Measurements from ENCODE around the gene LSM2. TPM values are rescaled to one million over a fixed set of nuclear protein-coding genes. Genes with fewer than 3 reads are reported as not detected.

LSM2 gene
- total RNA-seq, 2 experiments from 2014 or later: 117 to 120 TPM

GRCh38 chr6:31782126-31782855 lies 24.5 kb downstream of the LSM2 start:
- Mint-ChIP-seq H3K4me1 (ENCODE audit: low read depth) (peaks cover 7% of the 10 kb centered on the region), H3K27me3 (no peaks in the 10 kb centered on the region), H3K27ac (no peak overlapping the region), H3K4me3 (no peak overlapping the region), H3K9me3 (no peaks in the 10 kb centered on the region), H3K36me3 (ENCODE audit: low read depth) (peaks cover 50% of the 10 kb centered on the region)
- no peak for TF ChIP-seq CTCF (IDR thresholded peaks at IDR 0.05)
- DNase-seq (no peak), ATAC-seq (no peak)
- ChIA-PET POLR2A (no interaction called here), CTCF (interaction anchor here (3.2 to 5.5 kb wide), 2 partner anchors 8 to 13 kb away, joined by 11 to 34 read pairs; partner anchors contain the start of gene VARS1)
- intact Hi-C loops (cut with micrococcal nuclease): no loop called here

GRCh38 chr6:31781244-31782125 lies 25.3 kb downstream of the LSM2 start:
- Mint-ChIP-seq H3K36me3 (ENCODE audit: low read depth) (peaks cover 48% of the 10 kb centered on the region), H3K4me1 (ENCODE audit: low read depth) (peaks cover 15% of the 10 kb centered on the region), H3K4me3 (no peak overlapping the region), H3K9me3 (no peaks in the 10 kb centered on the region), H3K27ac (no peak overlapping the region), H3K27me3 (no peaks in the 10 kb centered on the region)
- POLR2A ChIA-PET: interaction anchor here (0.6 to 1.3 kb wide), 5 partner anchors 13 to 59 kb away, joined by 3 to 7 read pairs (median 3); no protein-coding TSS in a partner anchor
- CTCF ChIA-PET: interaction anchor here (4.2 to 5.5 kb wide), 2 partner anchors 9 to 12 kb away, joined by 26 to 34 read pairs; no protein-coding TSS in a partner anchor
- no peak for TF ChIP-seq CTCF (IDR thresholded peaks at IDR 0.05)
- no peak for ATAC-seq
- no peak for DNase-seq
- intact Hi-C loops (cut with micrococcal nuclease): no loop called here

DNA sequence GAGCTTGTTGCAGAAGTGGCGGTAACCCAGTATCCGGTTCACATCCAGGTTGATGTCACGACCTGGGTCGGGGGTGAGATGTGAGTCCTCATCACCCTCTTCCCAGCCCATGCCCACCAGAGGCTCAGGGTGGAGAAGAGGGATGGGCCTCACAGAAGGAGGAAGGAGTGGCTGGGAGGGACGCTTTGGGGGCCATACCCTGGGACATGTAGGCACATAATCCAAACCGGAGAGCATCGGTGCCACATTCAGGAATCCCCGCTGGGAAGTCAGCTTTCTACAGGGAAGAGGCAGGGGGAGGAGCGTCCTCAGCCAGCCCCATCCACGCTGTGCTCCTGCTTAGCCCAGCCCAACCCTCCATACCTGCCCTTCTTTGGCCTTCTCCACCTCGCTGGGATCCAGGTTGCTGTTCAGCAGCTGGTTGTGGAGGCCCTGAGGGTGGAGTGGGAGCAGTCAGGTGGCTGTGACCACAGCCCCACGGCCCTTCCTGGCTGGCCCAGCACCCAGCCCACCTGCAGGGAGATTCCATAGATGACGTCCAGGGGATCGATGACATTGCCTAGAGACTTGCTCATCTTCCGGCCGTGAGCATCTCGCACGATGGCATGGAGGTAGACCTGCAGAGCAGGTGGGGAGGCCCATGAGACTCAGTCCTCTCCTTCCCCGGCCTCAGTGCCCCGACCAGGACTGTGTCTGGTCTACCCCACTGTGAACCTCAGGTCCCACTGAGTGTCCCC lies 26.1 kb downstream of the LSM2 start:
- POLR2A ChIA-PET: interaction anchor here (0.6 to 1.3 kb wide), 6 partner anchors 14 to 60 kb away, joined by 3 to 7 read pairs (median 3); no protein-coding TSS in a partner anchor
- Mint-ChIP-seq H3K36me3 (ENCODE audit: low read depth) (peaks cover 45% of the 10 kb centered on the region), H3K27ac (no peak overlapping the region), H3K4me1 (ENCODE audit: low read depth) (peaks cover 19% of the 10 kb centered on the region), H3K9me3 (no peaks in the 10 kb centered on the region), H3K27me3 (no peaks in the 10 kb centered on the region), H3K4me3 (no peak overlapping the region)
- no peak for DNase-seq
- CTCF ChIA-PET: interaction anchor here (4.2 to 5.5 kb wide), 2 partner anchors 10 to 11 kb away, joined by 26 to 34 read pairs; no protein-coding TSS in a partner anchor
- intact Hi-C loops (cut with micrococcal nuclease): no loop called here
- TF ChIP-seq CTCF (IDR thresholded peaks at IDR 0.05): no peak
- ATAC-seq: no peak

DNA sequence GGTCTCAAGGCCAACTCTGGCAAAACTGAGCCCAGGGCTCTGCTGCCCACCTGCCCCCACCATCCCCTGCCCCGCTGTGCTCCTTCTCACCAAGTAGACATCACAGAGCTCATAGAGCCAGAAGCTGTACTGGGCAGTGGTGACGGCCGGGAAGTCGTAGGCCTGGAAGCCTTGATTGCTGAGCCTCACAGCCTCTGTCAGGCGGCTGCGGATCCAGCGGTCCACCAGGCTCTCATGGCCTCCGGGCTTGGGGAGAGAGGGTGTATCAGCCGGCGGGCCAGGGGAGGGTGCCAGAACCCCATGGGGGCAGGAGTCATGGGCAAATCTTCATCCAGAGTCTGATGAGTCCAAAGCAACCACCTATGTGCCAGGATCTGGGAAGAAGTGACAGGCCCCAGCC lies 26.9 kb downstream of the LSM2 start:
- H3K4me3 Mint-ChIP-seq: no peak overlapping the region
- H3K27ac Mint-ChIP-seq: no peak overlapping the region
- DNase-seq (no peak), ATAC-seq (no peak)
- CTCF ChIA-PET: interaction anchor here (4.2 to 5.5 kb wide), 2 partner anchors 10 to 11 kb away, joined by 26 to 34 read pairs; no protein-coding TSS in a partner anchor
- peaks cover 44% of the 10 kb centered on the region for H3K36me3 Mint-ChIP-seq (ENCODE audit: low read depth)
- POLR2A ChIA-PET: interaction anchor here (0.6 kb wide), 1 partner anchor 52 kb away, joined by 3 read pairs; no protein-coding TSS in a partner anchor
- TF ChIP-seq CTCF (IDR thresholded peaks at IDR 0.05): no peak
- no peaks in the 10 kb centered on the region for H3K9me3 Mint-ChIP-seq
- intact Hi-C loops (cut with micrococcal nuclease): no loop called here
- peaks cover 25% of the 10 kb centered on the region for H3K4me1 Mint-ChIP-seq (ENCODE audit: low read depth)
- H3K27me3 Mint-ChIP-seq: no peaks in the 10 kb centered on the region

All from activated CD8-positive, alpha-beta T cell treated with anti-CD3 and anti-CD28 coated beads for 36 hours (primary cell).